SK-N-SH treated with all-trans-retinoic acid at 6 μM for 48 hours (cell line): ENCODE results near the gene SMARCAL1.

ENCODE experiments used
- ATAC-seq: fragments of 200-7000 bp; cut with Tn5 transposase; 3 replicates; pipeline ENCODE4 v1.9.1; 2020; ENCODE audit warnings: mild to moderate bottlenecking, moderate library complexity
- ARNTL ChIP-seq: fragments of 450-650 bp; formaldehyde crosslinking; IDR thresholded peaks from 2 replicates; pipeline ENCODE4 v1.5.0; 2020; ENCODE audit warnings: low read depth, mild to moderate bottlenecking, moderate library complexity, borderline replicate concordance
- CREB5 ChIP-seq: fragments of 250-450 bp; sonication (Bioruptor Pico); IDR thresholded peaks from 2 replicates; pipeline ENCODE4 v1.5.1; 2020; ENCODE audit warnings: low read depth, mild to moderate bottlenecking, moderate library complexity
- CSDC2 ChIP-seq: fragments of 250-450 bp; sonication (Bioruptor Pico); IDR thresholded peaks from 2 replicates; pipeline ENCODE4 v1.5.0; 2020; ENCODE audit warnings: mild to moderate bottlenecking, moderate library complexity
- ESRRG ChIP-seq: fragments of 250-450 bp; sonication (Bioruptor Pico); IDR thresholded peaks from 2 replicates; pipeline ENCODE4 v1.6.1; 2021; ENCODE audit warnings: mild to moderate bottlenecking
- GLIS3 ChIP-seq: fragments of 250-450 bp; sonication (Bioruptor Pico); IDR thresholded peaks from 2 replicates; pipeline ENCODE4 v1.5.0; 2020; ENCODE audit warnings: mild to moderate bottlenecking, moderate library complexity
- ISL1 ChIP-seq: fragments of 250-450 bp; sonication (Bioruptor Pico); IDR thresholded peaks from 2 replicates; pipeline ENCODE4 v2.1.2; 2022; ENCODE audit warnings: mild to moderate bottlenecking, moderate library complexity
- PATZ1 ChIP-seq: fragments of 250-450 bp; sonication (Bioruptor Pico); IDR thresholded peaks from 2 replicates; pipeline ENCODE4 v1.8.0; 2020; ENCODE audit warnings: mild to moderate bottlenecking, moderate library complexity, borderline replicate concordance
- PPARA ChIP-seq: fragments of 250-450 bp; sonication (Bioruptor Pico); IDR thresholded peaks from 2 replicates; pipeline ENCODE4 v1.5.0; 2020; ENCODE audit warnings: mild to moderate bottlenecking, borderline replicate concordance
- RARB ChIP-seq: fragments of 250-450 bp; sonication (Bioruptor Pico); IDR thresholded peaks from 2 replicates; pipeline ENCODE4 v1.8.0; 2021; ENCODE audit warnings: mild to moderate bottlenecking, moderate library complexity
- SNAI2 ChIP-seq: fragments of 250-450 bp; sonication (Bioruptor Pico); IDR thresholded peaks from 2 replicates; pipeline ENCODE4 v1.5.0; 2020; ENCODE audit warnings: mild to moderate bottlenecking, moderate library complexity
- TCF4 ChIP-seq: fragments of 250-450 bp; sonication (Bioruptor Pico); IDR thresholded peaks from 2 replicates; pipeline ENCODE4 v1.8.0; 2021; ENCODE audit warnings: mild to moderate bottlenecking, moderate library complexity, borderline replicate concordance
- TOX ChIP-seq: fragments of 250-450 bp; sonication (Bioruptor Pico); IDR thresholded peaks from 2 replicates; pipeline ENCODE4 v1.8.0; 2021; ENCODE audit warnings: mild to moderate bottlenecking, moderate library complexity, borderline replicate concordance
- TSHZ2 ChIP-seq: fragments of 250-450 bp; sonication (Bioruptor Pico); IDR thresholded peaks from 2 replicates; pipeline ENCODE4 v1.5.0; 2020; ENCODE audit warnings: mild to moderate bottlenecking, moderate library complexity
- ZC3H10 ChIP-seq: fragments of 250-450 bp; sonication (Bioruptor Pico); IDR thresholded peaks from 2 replicates; pipeline ENCODE4 v1.5.1; 2021; ENCODE audit warnings: mild to moderate bottlenecking, moderate library complexity
- ZFP3 ChIP-seq: fragments of 250-450 bp; sonication (Bioruptor Pico); IDR thresholded peaks from 2 replicates; pipeline ENCODE4 v1.5.0; 2020; ENCODE audit warnings: mild to moderate bottlenecking, moderate library complexity
- ZNF565 ChIP-seq: fragments of 450-650 bp; formaldehyde crosslinking; conservative IDR thresholded peaks from 2 replicates; pipeline ENCODE4 v1.5.0; 2020; ENCODE audit warnings: low read depth, mild to moderate bottlenecking, moderate library complexity
- ZNF70 ChIP-seq: fragments of 450-650 bp; formaldehyde crosslinking; IDR thresholded peaks from 2 replicates; pipeline ENCODE4 v1.5.0; 2020; ENCODE audit warnings: mild to moderate bottlenecking, moderate library complexity
- ZNF8 ChIP-seq: fragments of 450-650 bp; formaldehyde crosslinking; IDR thresholded peaks from 2 replicates; pipeline ENCODE4 v1.5.0; 2020; ENCODE audit warnings: mild to moderate bottlenecking, moderate library complexity
- TF ChIP-seq, protein P1 (sequence below): fragments of 250-450 bp; sonication (Bioruptor Pico); IDR thresholded peaks from 2 replicates; pipeline ENCODE4 v1.8.0; 2021; ENCODE audit warnings: low read depth, mild to moderate bottlenecking, moderate library complexity, borderline replicate concordance

Gene SMARCAL1

DNA sequence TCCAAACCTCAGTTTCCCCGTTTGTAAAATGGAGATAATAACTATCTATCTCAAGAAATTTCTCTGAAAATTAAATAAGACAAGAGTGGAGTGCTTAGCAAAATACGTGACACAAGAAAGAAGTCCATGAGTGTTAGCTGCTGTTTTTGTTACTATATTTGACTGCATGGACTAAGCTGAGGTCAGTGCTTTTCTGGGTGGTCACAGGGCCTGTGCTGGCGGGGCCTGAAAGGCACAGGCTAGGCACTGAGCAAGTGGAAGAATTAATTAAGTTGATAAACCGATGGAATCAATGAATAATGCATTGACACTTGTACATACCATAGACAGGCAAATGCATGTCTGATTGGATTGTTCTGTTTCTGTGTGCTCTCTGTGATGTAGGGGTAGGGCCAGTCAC lies 113.7 kb downstream of the SMARCAL1 start:
- TF ChIP-seq TCF4 (CRISPR knock-in tag): no peak
- TF ChIP-seq RARB (CRISPR knock-in tag): no peak
- TF ChIP-seq, protein P1, sequence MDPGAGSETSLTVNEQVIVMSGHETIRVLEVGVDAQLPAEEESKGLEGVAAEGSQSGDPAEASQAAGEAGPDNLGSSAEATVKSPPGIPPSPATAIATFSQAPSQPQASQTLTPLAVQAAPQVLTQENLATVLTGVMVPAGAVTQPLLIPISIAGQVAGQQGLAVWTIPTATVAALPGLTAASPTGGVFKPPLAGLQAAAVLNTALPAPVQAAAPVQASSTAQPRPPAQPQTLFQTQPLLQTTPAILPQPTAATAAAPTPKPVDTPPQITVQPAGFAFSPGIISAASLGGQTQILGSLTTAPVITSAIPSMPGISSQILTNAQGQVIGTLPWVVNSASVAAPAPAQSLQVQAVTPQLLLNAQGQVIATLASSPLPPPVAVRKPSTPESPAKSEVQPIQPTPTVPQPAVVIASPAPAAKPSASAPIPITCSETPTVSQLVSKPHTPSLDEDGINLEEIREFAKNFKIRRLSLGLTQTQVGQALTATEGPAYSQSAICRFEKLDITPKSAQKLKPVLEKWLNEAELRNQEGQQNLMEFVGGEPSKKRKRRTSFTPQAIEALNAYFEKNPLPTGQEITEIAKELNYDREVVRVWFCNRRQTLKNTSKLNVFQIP (CRISPR knock-in tag): no peak
- TF ChIP-seq ZFP3 (CRISPR knock-in tag): no peak
- no peak for TF ChIP-seq ZNF70 (CRISPR knock-in tag)
- no peak for TF ChIP-seq PATZ1 (CRISPR knock-in tag)
- no peak for TF ChIP-seq CSDC2 (CRISPR knock-in tag)
- no peak for TF ChIP-seq GLIS3
- no peak for TF ChIP-seq ZNF8 (CRISPR knock-in tag)
- TF ChIP-seq ISL1 (CRISPR knock-in tag): no peak
- no peak for TF ChIP-seq SNAI2 (CRISPR knock-in tag)
- TF ChIP-seq TSHZ2 (CRISPR knock-in tag): no peak
- TF ChIP-seq ZNF565 (CRISPR knock-in tag): no peak
- TF ChIP-seq ESRRG: no peak
- ATAC-seq: no peak; the same call in 2 of the 3 replicates

DNA sequence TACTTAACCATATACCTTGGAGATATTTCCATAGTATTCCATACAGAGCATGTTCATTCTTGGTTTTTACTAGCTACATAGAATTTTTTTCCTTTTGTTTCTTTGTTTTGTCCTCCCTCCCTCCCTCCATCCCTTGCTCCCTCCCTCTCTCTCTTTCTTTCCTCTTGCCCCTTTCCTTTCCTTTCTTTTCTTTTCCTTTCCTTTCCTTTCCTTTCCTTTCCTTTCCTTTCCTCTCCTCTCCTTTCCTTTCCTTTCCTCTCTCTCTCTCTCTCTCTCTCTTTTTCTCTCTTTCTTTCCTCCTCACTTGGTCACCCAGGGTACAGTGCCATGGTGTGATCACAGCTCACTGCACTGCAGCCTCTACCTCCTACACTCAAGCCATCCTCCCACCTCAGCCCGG lies 114.7 kb downstream of the SMARCAL1 start:
- no peak for ATAC-seq
- no peak for TF ChIP-seq ESRRG
- no peak for TF ChIP-seq CREB5 (CRISPR knock-in tag)
- TF ChIP-seq ZC3H10 (CRISPR knock-in tag): no peak
- TF ChIP-seq, protein P1 (CRISPR knock-in tag): no peak
- TF ChIP-seq TCF4 (CRISPR knock-in tag): no peak
- no peak for TF ChIP-seq TSHZ2 (CRISPR knock-in tag)
- no peak for TF ChIP-seq GLIS3
- TF ChIP-seq PPARA (CRISPR knock-in tag): no peak
- no peak for TF ChIP-seq ZNF8 (CRISPR knock-in tag)
- TF ChIP-seq TOX (CRISPR knock-in tag): no peak
- TF ChIP-seq ARNTL: no peak
- TF ChIP-seq ISL1 (CRISPR knock-in tag): no peak
